Breast epithelium (tissue), 3 donors: ENCODE measurements around the gene MYOF.

Experiments
- POLR2A ChIP-seq: fragments of 450-650 bp; IDR thresholded peaks from one replicate; pipeline ENCODE4 v1.6.1; 2016; ENCODE audit warnings: antibody characterized with exemption, mild to moderate bottlenecking, moderate library complexity
- POLR2AphosphoS5 ChIP-seq, 3 donors: sonication (generic); formaldehyde crosslinking; IDR thresholded peaks; one replicate each; pipeline ENCODE4 v1.6.1; 2017; ENCODE audit warnings: antibody characterized with exemption in 3 of 3
- TF ChIP-seq, protein P1 (sequence below), 3 donors: fragments of 450-650 bp; IDR thresholded peaks; one replicate each; pipeline ENCODE4 v1.5.1; 2016 to 2017; ENCODE audit warnings: antibody characterized with exemption in 3 of 3, mild to moderate bottlenecking in 3 of 3, moderate library complexity in 3 of 3

DNA sequence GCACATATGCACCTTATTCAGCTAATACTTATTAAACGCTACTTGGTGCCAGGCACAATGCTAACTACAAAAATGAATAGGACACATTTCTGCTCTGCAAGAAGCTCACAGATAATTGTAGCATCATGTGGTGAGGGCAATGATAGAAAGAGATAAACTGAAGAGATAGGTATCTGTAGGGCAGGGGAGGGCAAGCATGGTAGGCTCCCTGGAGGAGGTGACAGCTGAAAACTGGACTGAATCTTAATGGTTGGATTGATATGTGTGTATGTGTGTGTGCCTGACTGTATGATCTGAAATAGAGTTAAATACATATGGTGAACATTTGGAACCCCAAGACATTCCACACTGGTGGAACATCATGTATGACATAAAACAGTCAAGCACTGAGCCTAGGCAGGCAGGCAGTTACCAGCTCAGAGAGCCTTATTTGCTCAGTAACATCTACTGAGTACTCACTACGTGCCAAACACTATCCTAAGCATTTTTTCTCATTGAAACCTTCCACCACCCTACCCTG, 9.5 kb upstream of the MYOF start:
- TF ChIP-seq POLR2A (no peak), POLR2AphosphoS5 (IDR thresholded peaks at IDR 0.05) (no peak)
- TF ChIP-seq, protein P1, sequence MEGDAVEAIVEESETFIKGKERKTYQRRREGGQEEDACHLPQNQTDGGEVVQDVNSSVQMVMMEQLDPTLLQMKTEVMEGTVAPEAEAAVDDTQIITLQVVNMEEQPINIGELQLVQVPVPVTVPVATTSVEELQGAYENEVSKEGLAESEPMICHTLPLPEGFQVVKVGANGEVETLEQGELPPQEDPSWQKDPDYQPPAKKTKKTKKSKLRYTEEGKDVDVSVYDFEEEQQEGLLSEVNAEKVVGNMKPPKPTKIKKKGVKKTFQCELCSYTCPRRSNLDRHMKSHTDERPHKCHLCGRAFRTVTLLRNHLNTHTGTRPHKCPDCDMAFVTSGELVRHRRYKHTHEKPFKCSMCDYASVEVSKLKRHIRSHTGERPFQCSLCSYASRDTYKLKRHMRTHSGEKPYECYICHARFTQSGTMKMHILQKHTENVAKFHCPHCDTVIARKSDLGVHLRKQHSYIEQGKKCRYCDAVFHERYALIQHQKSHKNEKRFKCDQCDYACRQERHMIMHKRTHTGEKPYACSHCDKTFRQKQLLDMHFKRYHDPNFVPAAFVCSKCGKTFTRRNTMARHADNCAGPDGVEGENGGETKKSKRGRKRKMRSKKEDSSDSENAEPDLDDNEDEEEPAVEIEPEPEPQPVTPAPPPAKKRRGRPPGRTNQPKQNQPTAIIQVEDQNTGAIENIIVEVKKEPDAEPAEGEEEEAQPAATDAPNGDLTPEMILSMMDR (IDR thresholded peaks at IDR 0.05) = no peak
